ENCODE measurements around the gene HOTAIR.

HOTAIR gene

GRCh38 chr12:54010972-54011664 lies 36.4 kb upstream of the HOTAIR start:
- DNase-seq = no peak

DNA sequence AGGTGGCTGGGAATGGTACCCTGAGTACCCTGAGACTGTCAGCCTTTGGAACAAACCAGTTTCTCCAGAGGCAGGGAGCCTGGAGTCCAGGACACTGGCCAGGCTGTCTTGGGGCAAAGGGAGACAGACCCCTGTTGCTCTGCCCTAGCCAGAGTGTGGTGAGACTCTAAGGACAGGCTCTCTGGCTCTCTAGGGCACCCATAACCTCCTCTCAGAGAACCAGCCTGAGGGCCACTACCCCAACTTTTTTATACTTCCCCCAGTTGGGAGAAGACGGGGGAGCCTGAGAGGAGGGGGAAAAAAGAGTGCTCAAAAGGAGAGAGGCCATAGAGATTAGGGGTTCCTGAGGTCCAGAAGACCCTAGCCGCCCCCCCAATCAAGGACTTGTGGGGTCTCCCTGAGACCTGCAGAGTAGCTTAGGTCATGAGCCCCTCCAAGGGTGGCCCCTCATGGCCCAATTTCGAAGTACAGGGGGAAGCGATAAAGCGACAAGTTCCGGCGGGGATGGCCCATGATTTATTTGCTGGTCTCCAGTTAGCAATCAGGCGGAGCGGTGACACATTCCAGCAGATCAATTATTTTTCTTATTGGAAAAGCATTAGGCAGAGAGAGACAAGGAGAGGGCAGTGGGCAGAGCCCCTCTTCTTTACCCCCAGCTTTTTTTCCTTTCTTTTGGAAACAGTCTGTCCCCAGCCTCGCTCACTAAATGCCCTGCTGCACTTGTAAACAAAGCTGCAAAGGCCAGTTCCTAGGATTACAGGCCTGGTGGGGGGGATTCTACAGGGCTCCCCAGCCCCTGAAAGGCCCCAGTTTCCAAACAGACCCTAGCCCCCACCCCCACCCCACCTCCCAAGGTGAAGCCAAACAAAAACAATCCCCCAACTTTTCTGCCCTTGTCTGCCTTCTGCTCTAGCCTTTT lies 35.6 kb upstream of the HOTAIR start:
- DNase-seq = no peak

DNA sequence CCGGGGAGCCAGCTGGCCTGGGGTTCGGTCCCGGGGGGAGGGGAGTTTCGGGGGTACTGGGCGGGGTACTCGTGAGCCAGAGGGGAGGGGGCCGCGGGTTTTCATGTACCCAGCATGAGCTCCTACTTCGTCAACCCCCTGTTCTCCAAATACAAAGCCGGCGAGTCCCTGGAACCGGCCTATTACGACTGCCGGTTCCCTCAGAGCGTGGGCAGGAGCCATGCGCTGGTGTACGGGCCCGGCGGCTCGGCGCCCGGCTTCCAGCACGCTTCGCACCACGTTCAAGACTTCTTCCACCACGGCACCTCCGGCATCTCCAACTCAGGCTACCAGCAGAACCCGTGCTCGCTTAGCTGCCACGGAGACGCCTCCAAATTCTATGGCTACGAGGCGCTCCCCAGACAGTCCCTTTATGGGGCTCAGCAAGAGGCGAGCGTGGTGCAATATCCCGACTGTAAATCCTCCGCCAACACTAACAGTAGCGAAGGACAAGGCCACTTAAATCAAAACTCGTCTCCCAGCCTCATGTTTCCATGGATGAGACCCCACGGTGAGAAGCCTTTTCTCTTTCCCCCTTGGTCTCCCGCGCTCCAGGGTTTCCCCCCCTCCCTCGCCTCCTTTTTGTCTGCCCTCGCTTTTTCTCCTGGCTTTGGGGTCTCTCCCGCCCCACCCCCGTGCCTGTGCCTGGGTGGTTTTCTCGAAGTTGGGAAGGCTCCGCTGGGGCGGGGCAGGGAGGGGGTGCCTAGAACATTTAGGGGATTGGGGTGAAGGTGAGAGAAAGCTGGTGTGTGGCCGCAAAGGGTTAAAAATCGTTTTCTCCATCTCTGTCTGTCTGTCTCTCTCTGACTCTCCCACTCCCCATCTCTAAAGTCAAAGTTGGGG lies 34.7 kb upstream of the HOTAIR start:
- DNase-seq = peak; percentile 37 to 39

DNA sequence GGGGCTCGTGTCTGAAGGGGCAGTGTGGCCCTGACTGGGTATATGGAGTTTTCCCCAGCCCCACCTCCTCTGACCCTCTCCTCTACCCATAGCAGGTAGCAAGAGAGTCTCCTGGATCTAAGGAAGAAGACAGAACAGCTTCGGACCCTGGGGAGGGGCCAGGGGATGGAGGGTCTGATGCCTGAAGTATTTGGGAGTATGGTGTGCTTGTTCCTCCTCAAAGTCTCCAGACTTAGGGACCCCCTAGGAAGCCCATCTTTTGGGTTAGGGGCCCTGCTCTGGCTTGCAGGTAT lies 33.5 kb upstream of the HOTAIR start:
- DNase-seq = no peak

GRCh38 chr12:54007538-54008259 lies 32.9 kb upstream of the HOTAIR start:
- DNase-seq = no peak

DNA sequence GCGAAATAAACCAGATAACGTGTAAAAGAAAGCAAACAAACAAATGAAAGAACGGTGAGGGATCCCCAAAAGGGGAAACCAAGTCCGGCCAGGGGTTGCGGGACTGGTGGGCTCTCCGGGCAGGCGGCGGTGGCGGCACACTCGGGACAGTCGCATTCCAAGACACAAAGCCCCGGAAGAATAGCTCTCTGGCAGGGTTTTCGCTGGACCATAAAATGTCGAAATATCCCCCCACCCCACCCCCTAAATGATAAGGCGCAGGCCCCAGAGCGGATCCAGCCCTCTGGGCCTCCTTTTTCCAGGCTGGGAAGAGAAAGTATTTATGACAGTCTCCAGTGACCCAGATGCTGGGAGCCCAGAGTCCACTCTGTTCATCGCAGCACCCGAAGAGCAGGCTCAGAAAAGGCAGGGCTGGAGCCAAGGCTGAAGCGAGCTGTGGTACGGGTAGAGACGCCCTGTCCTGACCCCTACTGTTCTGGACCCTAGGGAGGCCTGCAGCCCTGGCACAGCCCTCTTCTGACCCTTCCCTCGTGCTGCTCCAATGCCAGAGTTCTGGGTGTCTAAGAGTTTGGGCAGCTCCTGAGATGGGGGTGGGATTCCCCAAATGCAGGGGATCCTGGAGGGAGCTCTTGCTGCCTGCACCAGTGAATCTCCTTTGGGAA lies 31.9 kb upstream of the HOTAIR start:
- DNase-seq = no peak

GRCh38 chr12:54005853-54006558 lies 31.3 kb upstream of the HOTAIR start:
- DNase-seq = peak; percentile 79 to 85

DNA sequence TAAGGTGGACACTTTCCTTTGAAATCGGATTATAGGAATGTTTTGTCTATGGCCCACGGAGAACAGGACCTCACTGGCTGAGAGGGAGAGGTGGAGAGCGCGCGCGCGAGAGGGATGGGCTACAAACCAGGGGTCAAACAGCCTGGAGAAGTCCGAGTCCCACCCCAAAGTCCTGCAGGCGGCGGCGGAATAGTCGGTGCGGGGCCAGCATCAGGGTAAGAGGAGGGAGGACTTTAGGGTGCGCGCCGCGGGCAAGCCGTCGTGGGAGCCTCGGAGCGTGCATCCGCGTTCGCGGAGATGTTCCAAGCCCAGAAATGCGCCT lies 30.7 kb upstream of the HOTAIR start:
- no peak for DNase-seq

DNA sequence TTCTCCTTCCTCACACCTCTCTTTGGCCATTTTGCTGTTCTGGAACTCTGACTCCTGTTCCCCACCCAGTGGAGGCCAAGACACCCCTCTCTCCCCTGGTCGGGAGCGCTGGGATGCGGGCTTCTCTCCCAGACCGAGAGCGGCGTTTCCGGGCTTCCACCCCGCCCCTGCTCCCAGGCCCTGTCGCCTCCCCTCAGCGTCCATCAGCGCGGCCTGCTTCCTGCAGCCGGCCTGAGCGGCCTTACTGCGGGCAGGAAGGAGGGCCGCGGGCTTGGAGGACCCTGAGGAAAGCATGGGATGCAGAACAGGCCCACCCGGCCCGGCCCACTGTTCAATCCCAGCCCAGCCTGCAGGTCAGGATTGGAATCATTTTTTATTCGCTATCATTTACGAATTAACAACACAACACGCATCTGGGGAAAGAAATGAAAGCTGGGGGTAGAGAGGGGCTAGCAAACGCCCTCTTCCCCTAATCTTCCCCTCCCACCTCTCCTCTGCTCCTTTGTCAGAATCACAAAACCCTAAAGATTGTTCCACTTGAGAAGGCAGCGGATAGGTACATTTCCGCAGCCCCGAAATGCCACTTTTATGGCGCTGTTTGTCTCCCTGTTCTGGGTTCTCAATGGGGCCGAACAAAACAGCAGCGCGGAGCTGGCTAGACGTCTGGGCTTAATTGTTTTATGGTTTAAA lies 30.2 kb upstream of the HOTAIR start:
- no peak for DNase-seq

GRCh38 chr12:54004063-54004840 lies 29.5 kb upstream of the HOTAIR start:
- no peak for DNase-seq

DNA sequence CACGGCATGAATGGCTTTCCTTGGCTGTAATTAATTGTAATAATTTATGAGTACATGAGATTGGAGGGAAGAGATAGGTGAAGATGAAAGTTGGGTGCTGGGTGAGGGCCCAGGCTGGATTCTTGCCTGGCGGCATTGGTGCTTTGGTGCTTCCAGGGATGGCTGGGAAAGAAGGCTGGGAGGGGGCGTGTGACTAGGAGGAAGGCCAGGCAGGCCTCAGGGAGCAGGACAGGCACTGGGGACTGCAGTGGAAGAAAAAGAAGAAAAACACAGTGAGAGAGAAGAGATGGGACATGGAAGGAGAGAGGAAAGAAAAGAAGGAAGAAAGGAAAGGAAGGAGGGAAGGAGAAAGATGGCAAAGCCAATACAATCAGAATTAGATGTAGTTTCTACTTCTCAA lies 28.9 kb upstream of the HOTAIR start:
- no peak for DNase-seq

DNA sequence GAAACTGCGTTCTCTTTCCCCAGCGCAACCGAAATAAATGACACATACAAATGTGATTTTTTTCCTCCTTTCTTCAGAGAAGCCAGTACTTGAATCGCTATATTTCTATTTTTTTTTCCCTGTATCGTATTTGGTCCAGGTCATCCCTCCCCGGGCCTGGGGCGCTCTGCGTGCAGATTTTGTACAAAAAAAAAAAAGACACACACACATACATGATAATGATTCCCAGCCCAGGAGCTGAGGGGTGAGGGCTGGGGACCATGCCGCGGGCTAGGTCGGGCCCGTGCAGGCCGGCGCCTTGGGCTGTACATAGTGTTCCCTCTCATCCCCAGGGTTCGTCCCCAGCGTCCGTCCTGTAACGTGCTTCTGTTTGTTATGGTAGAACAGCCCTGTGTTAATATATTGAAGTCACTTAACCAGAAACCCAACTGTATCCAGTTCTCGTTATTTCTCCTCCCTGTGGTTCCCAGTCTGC lies 28.2 kb upstream of the HOTAIR start:
- DNase-seq = no peak

- DNase-seq = no peak
Observed at GRCh38 chr12:54002278-54002914, 27.6 kb upstream of the HOTAIR start.

GRCh38 chr12:54001283-54002187 lies 26.8 kb upstream of the HOTAIR start:
- DNase-seq = no peak

DNA sequence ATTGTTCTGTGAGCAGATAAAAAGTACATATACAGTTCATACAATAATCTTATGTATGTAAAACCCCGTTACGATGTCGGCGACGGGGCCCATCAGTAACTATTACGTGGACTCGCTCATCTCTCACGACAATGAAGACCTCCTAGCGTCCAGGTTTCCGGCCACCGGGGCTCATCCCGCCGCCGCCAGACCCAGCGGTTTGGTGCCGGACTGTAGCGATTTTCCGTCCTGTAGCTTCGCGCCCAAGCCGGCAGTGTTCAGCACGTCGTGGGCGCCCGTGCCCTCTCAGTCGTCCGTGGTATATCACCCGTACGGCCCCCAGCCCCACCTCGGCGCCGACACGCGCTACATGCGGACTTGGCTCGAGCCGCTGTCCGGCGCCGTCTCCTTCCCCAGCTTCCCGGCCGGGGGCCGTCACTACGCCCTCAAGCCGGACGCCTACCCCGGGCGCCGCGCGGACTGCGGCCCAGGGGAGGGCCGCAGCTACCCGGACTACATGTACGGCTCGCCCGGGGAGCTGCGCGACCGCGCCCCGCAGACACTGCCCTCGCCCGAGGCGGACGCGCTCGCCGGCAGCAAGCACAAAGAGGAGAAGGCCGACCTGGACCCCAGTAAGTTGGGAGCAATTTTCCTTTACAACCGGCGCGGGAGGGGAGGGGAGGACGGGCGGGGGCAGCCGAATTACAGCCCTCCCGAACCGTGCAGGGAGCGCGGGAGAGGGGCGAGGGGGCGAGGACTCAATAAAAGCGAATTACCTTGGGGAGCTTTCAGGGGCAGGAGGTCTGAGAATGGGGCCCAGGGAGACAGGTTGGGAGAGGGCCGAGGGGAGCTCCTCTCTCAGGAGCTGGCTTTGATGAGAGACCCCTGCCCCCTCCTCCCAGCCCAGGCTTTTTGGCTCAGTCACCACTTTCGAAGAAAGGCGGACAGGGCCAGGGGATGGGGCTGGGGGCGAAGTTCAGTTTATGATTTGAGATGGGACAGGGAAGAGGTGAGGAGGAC lies 25.7 kb upstream of the HOTAIR start, which contains the start of gene HOXC9:
HOXC9 (plus strand) TSS at position 46 of the 999 bp plus-strand sequence; CDS start at position 74, 28 bp downstream.
- no peak for DNase-seq

DNA sequence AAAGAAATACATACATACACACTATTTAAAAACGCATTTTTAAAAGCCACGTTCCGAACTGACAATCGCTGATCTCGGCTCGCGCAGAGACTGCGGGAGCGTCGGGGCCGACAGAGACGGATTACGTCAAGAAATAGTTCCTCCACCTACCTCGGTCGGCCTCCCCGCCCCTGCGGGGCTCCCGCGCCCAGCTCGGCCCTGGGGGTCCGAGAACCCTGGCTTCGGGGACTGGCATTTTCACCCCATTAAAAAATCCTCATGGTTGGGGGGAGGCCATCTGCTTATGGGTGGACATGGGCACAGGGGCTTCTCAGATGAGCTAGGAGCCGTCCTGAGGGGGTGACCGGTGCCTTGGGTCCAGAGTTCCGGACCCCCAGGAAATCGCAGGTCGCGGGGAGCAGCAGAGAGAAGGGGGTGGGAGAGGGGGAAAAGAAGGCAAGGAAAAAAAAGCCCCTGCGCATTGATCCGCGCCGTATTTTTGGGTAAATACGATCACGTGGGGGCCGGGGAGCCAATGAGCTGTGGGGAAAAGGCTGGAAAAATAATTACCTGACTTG lies 24.9 kb upstream of the HOTAIR start:
- DNase-seq = no peak

DNA sequence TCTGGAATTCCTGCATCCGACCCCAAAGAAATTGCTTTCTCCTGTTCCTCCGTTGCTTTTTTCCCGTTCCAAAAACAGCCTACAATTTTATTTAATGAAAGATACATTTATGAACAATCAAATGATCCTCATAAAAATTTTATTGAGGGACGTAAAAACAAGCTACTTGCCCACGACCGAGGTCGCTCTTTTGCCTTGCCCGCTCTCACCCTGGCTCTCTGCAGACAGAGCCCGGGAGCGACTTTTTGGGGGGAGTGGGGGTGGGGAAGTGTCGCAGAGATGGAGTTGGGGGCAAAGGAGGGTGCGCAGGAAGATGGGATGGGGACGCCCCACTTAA lies 24.1 kb upstream of the HOTAIR start:
- DNase-seq = no peak

Measured in activated CD4-positive, alpha-beta T cell treated with anti-CD3 and anti-CD28 coated beads for 4 hours (primary cell).